ENCODE measurements around the gene RGCC. TPM values are rescaled to one million over a fixed set of nuclear protein-coding genes. Genes with fewer than 3 reads are reported as not detected.

RGCC gene
- polyA plus RNA-seq, 4 donors: 2.2 to 10.8 (median 7.2) TPM

DNA sequence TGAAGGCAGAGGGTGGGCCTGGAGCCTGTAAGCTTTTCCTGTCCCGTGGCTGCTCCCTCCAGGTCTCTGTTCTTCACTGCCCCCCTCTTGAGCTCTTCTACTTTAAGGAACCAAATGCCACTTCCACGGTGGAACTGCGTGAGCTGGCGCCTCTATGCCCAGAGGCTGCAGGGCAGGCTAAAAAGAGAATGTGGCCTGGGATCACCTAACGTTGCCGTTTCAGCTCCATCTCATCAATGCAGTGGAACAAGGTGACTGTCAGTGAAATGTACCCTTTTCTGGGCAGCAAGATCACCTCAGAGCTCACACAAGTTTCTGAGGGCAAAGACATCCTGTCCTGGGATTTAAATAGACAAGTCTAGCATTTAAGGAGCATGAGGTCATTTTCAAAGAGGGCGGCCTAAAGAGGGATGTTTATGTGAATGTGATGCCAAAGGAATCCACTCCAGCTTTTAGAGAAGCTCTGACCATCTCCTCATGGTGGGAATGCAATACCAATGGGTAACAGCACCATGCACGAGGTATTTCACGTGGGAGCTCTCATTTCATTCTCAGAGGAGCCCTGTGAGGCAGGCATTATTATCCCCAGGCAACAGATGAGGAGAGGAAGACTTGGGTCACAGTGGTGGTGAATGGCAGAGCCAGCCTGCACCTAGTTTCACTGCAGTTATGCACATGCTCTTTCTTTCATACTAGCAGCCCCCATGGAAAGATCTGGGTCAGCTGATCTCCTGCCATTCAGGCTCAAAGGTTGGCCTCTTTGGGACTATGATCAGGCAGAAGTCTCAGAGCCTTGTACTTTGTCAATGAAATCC, 39.3 kb downstream of the RGCC start:
- 70 to 81% (median 79%) methylated on average over 9 of the region's 9 CpGs for WGBS, 3 donors
- FAIRE-seq (no peak), DNase-seq (peak in 1 of 2 donors; percentile 47)
- no peaks in the 10 kb centered on the region for H3K27me3 ChIP-seq (ENCODE audit: control insufficient read depth in 3 of 3, insufficient read depth in 3 of 3, low read length in 3 of 3)
- no peaks in the 10 kb centered on the region for H3K36me3 ChIP-seq (ENCODE audit: control insufficient read depth in 3 of 3, insufficient read depth in 2 of 3, low read depth in 1 of 3, low read length in 3 of 3)
- H3K4me1 ChIP-seq (ENCODE audit: control insufficient read depth in 3 of 3, insufficient read depth in 2 of 3, low read depth in 1 of 3, low read length in 2 of 3): peaks cover 0 to 5% (median 0%) of the 10 kb centered on the region in 3 donors
- no peak overlapping the region for H3K4me3 ChIP-seq (ENCODE audit: low read depth in 1 of 3, low read length in 3 of 3)
- no peaks in the 10 kb centered on the region for H3K9me3 ChIP-seq (ENCODE audit: control insufficient read depth in 2 of 2, insufficient read depth in 1 of 2, low read depth in 1 of 2, low read length in 1 of 2)
- no peak overlapping the region for H3K27ac ChIP-seq (ENCODE audit: low read depth in 1 of 3, low read length in 2 of 3)

DNA sequence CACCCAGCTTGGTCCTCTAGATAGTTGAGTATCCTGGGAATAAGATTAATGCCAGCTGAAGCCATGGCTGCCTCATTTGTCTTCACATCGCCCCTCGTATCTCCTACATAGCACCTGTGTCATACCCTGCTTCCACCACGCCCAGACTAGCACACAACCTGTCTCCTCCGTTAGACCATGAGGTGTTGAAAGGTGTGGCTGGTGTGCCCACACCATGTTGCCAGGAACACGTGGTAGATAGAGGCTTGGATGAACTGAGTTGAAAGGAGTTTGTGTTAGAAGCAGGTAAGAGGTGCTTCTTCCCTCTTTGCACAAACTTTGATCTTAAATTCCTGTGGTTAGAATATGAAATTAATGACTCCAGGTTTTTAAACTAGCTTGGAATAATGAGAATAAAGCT, 40.1 kb downstream of the RGCC start:
- H3K27ac ChIP-seq (ENCODE audit: low read depth in 1 of 3, low read length in 2 of 3): no peak overlapping the region
- peaks cover 0 to 5% (median 0%) of the 10 kb centered on the region in 3 donors for H3K4me1 ChIP-seq (ENCODE audit: control insufficient read depth in 3 of 3, insufficient read depth in 2 of 3, low read depth in 1 of 3, low read length in 2 of 3)
- 65 to 91% (median 78%) methylated on average over 5 of the region's 5 CpGs for WGBS, 3 donors
- DNase-seq: no peak
- H3K9me3 ChIP-seq (ENCODE audit: control insufficient read depth in 2 of 2, insufficient read depth in 1 of 2, low read depth in 1 of 2, low read length in 1 of 2): no peaks in the 10 kb centered on the region
- FAIRE-seq: no peak
- no peaks in the 10 kb centered on the region for H3K36me3 ChIP-seq (ENCODE audit: control insufficient read depth in 3 of 3, insufficient read depth in 2 of 3, low read depth in 1 of 3, low read length in 3 of 3)
- H3K27me3 ChIP-seq (ENCODE audit: control insufficient read depth in 3 of 3, insufficient read depth in 3 of 3, low read length in 3 of 3): no peaks in the 10 kb centered on the region
- H3K4me3 ChIP-seq (ENCODE audit: low read depth in 1 of 3, low read length in 3 of 3): no peak overlapping the region

DNA sequence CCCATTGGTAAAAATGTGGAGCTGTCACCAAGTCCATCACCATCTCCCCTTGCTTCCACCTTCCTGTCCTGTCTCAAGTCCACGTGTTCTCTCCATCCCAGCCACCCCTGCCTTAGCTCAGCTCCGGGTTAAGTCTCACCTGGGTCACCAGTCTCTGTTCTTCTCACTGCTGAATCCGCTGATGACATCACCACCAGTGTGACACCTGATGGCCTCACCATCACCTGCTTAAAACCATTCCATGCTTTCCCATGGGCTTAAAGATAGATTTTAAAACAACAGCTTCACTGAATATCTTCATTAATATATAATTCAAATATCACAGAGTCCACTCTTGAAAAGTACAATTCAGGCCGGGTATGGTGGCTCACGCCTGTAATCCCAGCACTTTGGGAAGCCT, 42.1 kb downstream of the RGCC start:
- Histone ChIP-seq H3K9me3 (ENCODE audit: control insufficient read depth in 2 of 2, insufficient read depth in 1 of 2, low read depth in 1 of 2, low read length in 1 of 2) (peaks cover 0 to 4% of the 10 kb centered on the region in 2 donors), H3K27me3 (ENCODE audit: control insufficient read depth in 3 of 3, insufficient read depth in 3 of 3, low read length in 3 of 3) (no peaks in the 10 kb centered on the region), H3K4me3 (ENCODE audit: low read depth in 1 of 3, low read length in 3 of 3) (no peak overlapping the region), H3K36me3 (ENCODE audit: control insufficient read depth in 3 of 3, insufficient read depth in 2 of 3, low read depth in 1 of 3, low read length in 3 of 3) (no peaks in the 10 kb centered on the region), H3K27ac (ENCODE audit: low read depth in 1 of 3, low read length in 2 of 3) (no peak overlapping the region), H3K4me1 (ENCODE audit: control insufficient read depth in 3 of 3, insufficient read depth in 2 of 3, low read depth in 1 of 3, low read length in 2 of 3) (peaks cover 0 to 5% (median 0%) of the 10 kb centered on the region in 3 donors)
- FAIRE-seq (no peak), DNase-seq (no peak)
- WGBS, 3 donors: 85 to 94% (median 91%) methylated on average over 5 of the region's 5 CpGs

DNA sequence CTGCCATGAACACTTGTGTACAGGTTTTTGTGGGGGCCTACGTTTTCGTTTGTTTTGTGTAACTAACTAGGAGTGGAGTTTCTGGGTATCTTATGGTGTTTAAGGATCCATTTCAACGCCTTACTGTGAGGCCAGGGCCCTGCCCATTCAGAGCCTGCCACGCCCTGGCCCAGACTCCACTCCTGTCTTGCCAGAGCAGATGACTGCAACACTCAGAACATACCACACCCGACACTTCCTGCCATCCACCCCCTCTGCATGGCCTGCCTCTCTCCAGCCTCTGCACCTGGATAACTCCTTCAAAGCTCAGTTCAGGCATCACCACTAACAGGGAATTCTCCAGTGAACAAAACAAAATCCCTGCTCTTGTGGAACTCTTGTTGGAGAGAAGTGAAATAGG, 43.2 kb downstream of the RGCC start:
- Histone ChIP-seq H3K9me3 (ENCODE audit: control insufficient read depth in 2 of 2, insufficient read depth in 1 of 2, low read depth in 1 of 2, low read length in 1 of 2) (peaks cover 0 to 4% of the 10 kb centered on the region in 2 donors), H3K27me3 (ENCODE audit: control insufficient read depth in 3 of 3, insufficient read depth in 3 of 3, low read length in 3 of 3) (no peaks in the 10 kb centered on the region), H3K27ac (ENCODE audit: low read depth in 1 of 3, low read length in 2 of 3) (peak overlapping the region in 1 of 3 donors; percentile 3), H3K4me1 (ENCODE audit: control insufficient read depth in 3 of 3, insufficient read depth in 2 of 3, low read depth in 1 of 3, low read length in 2 of 3) (peaks cover 0 to 5% (median 0%) of the 10 kb centered on the region in 3 donors), H3K36me3 (ENCODE audit: control insufficient read depth in 3 of 3, insufficient read depth in 2 of 3, low read depth in 1 of 3, low read length in 3 of 3) (no peaks in the 10 kb centered on the region), H3K4me3 (ENCODE audit: low read depth in 1 of 3, low read length in 3 of 3) (no peak overlapping the region)
- 49 to 72% (median 53%) methylated on average over 5 of the region's 5 CpGs for WGBS, 3 donors
- DNase-seq (peak in 1 of 2 donors; percentile 11), FAIRE-seq (no peak)

DNA sequence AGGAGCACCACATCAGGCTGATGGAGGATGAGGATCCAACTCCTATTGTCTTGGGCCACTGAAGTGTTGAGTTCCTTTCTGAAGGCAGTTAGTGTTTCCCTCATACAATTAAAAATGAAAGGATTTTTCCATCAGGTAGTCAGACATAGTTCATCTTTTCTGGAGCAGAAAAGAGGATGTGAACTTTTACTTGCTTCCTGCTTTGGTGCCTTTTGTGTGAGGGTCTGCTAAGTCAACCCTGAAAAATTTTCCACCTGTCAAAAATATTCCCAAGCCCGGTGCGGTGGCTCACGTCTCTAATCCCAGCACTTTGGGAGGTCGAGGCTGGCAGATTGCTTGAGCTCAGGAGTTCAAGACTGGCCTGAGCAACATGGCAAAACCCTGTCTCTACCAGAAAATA, 43.9 kb downstream of the RGCC start:
- DNase-seq (no peak), FAIRE-seq (no peak)
- peaks cover 0 to 4% of the 10 kb centered on the region in 2 donors for H3K9me3 ChIP-seq (ENCODE audit: control insufficient read depth in 2 of 2, insufficient read depth in 1 of 2, low read depth in 1 of 2, low read length in 1 of 2)
- H3K4me1 ChIP-seq (ENCODE audit: control insufficient read depth in 3 of 3, insufficient read depth in 2 of 3, low read depth in 1 of 3, low read length in 2 of 3): peaks cover 0 to 5% (median 0%) of the 10 kb centered on the region in 3 donors
- no peak overlapping the region for H3K4me3 ChIP-seq (ENCODE audit: low read depth in 1 of 3, low read length in 3 of 3)
- H3K27me3 ChIP-seq (ENCODE audit: control insufficient read depth in 3 of 3, insufficient read depth in 3 of 3, low read length in 3 of 3): no peaks in the 10 kb centered on the region
- 70 to 85% (median 76%) methylated on average over 4 of the region's 4 CpGs for WGBS, 3 donors
- no peaks in the 10 kb centered on the region for H3K36me3 ChIP-seq (ENCODE audit: control insufficient read depth in 3 of 3, insufficient read depth in 2 of 3, low read depth in 1 of 3, low read length in 3 of 3)
- peak overlapping the region in 1 of 3 donors; percentile 71 for H3K27ac ChIP-seq (ENCODE audit: low read depth in 1 of 3, low read length in 2 of 3)

DNA sequence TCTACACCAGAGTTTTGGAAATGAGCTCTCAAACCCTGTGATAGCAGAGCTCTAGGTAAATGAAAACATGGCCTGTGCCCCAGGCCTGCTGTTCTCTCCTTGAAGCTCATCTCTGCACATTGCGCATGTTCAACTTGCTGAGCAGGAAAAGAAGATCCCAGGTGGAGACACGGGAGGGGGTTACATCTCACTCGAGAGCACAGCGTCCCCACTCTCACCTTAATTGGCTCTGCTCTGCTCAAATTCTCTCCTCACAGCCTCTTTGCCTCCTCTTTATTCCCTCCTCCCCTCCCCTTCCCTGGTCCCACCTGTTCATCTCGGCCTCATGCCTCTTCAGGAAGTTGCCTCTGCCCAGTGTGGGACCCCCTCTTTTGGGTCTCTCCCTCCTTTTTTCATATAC, 44.7 kb downstream of the RGCC start:
- no peaks in the 10 kb centered on the region for H3K36me3 ChIP-seq (ENCODE audit: control insufficient read depth in 3 of 3, insufficient read depth in 2 of 3, low read depth in 1 of 3, low read length in 3 of 3)
- DNase-seq (no peak), FAIRE-seq (no peak)
- 77 to 89% (median 84%) methylated on average over 5 of the region's 5 CpGs for WGBS, 3 donors
- H3K9me3 ChIP-seq (ENCODE audit: control insufficient read depth in 2 of 2, insufficient read depth in 1 of 2, low read depth in 1 of 2, low read length in 1 of 2): peaks cover 0 to 4% of the 10 kb centered on the region in 2 donors
- no peaks in the 10 kb centered on the region for H3K27me3 ChIP-seq (ENCODE audit: control insufficient read depth in 3 of 3, insufficient read depth in 3 of 3, low read length in 3 of 3)
- peaks cover 0 to 5% (median 0%) of the 10 kb centered on the region in 3 donors for H3K4me1 ChIP-seq (ENCODE audit: control insufficient read depth in 3 of 3, insufficient read depth in 2 of 3, low read depth in 1 of 3, low read length in 2 of 3)
- peak overlapping the region in 1 of 3 donors; percentile 68 for H3K27ac ChIP-seq (ENCODE audit: low read depth in 1 of 3, low read length in 2 of 3)
- no peak overlapping the region for H3K4me3 ChIP-seq (ENCODE audit: low read depth in 1 of 3, low read length in 3 of 3)

DNA sequence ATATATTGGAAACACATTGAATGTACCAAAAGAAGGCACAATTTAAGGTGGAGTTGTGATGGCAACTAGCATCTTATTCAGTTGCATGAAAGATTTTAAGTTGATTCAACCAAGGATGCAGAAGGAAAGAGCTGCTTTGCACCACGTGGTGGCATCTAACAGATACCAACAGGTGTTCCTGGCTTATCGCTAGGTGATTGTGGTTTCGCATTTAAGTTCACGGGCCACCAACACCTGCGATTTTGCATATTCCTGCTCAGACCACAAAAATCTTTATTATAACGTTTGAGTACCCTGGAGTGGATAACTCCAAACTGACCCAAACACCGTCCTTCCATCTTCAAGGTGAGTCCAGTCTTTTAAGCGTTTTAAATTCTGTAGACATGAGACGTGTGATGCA, 45.3 kb downstream of the RGCC start:
- Histone ChIP-seq H3K36me3 (ENCODE audit: control insufficient read depth in 3 of 3, insufficient read depth in 2 of 3, low read depth in 1 of 3, low read length in 3 of 3) (no peaks in the 10 kb centered on the region), H3K4me1 (ENCODE audit: control insufficient read depth in 3 of 3, insufficient read depth in 2 of 3, low read depth in 1 of 3, low read length in 2 of 3) (no peaks in the 10 kb centered on the region), H3K4me3 (ENCODE audit: low read depth in 1 of 3, low read length in 3 of 3) (no peak overlapping the region), H3K9me3 (ENCODE audit: control insufficient read depth in 2 of 2, insufficient read depth in 1 of 2, low read depth in 1 of 2, low read length in 1 of 2) (peaks cover 0 to 4% of the 10 kb centered on the region in 2 donors), H3K27ac (ENCODE audit: low read depth in 1 of 3, low read length in 2 of 3) (no peak overlapping the region), H3K27me3 (ENCODE audit: control insufficient read depth in 3 of 3, insufficient read depth in 3 of 3, low read length in 3 of 3) (no peaks in the 10 kb centered on the region)
- no peak for DNase-seq
- 70 to 77% (median 72%) methylated on average over 9 of the region's 9 CpGs for WGBS, 3 donors
- FAIRE-seq: no peak

DNA sequence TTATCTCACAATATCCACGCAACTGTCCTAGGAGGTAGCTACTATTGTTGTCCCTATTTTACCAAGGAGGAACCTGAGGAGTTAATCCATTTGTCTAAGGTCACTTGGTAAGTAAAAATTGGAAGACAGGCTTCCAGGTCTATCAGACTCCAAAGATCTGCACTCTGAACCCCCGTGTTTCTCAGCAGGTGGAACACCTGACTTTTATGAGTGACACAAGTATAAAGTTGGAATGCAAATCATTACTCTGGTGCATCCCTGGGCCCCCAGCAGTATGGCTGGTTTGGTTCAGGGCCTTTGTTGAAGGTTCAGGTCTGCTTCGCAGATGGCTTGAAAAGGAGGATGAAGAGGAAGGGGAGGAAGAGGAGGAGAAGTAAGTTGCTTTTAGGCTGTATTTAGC, 46.0 kb downstream of the RGCC start:
- no peaks in the 10 kb centered on the region for H3K36me3 ChIP-seq (ENCODE audit: control insufficient read depth in 3 of 3, insufficient read depth in 2 of 3, low read depth in 1 of 3, low read length in 3 of 3)
- whole genome bisulfite sequencing, 3 donors: 72 to 84% (median 73%) methylated on average over 3 of the region's 3 CpGs
- H3K27ac ChIP-seq (ENCODE audit: low read depth in 1 of 3, low read length in 2 of 3): peak overlapping the region in 1 of 3 donors; percentile 48
- H3K4me1 ChIP-seq (ENCODE audit: control insufficient read depth in 3 of 3, insufficient read depth in 2 of 3, low read depth in 1 of 3, low read length in 2 of 3): no peaks in the 10 kb centered on the region
- no peaks in the 10 kb centered on the region for H3K27me3 ChIP-seq (ENCODE audit: control insufficient read depth in 3 of 3, insufficient read depth in 3 of 3, low read length in 3 of 3)
- peaks cover 0 to 4% of the 10 kb centered on the region in 2 donors for H3K9me3 ChIP-seq (ENCODE audit: control insufficient read depth in 2 of 2, insufficient read depth in 1 of 2, low read depth in 1 of 2, low read length in 1 of 2)
- FAIRE-seq: no peak
- peak in 1 of 2 donors; percentile 56 for DNase-seq
- no peak overlapping the region for H3K4me3 ChIP-seq (ENCODE audit: low read depth in 1 of 3, low read length in 3 of 3)

All from small intestine (tissue), 7 donors.